Heart right ventricle (tissue), 16 donors: ENCODE data around the gene KRTAP5-1. TPM values are rescaled to one million over a fixed set of nuclear protein-coding genes. Genes with fewer than 3 reads are reported as not detected.

ENCODE experiments used
- ATAC-seq, 8 donors: fragments of 200-7000 bp; cut with Tn5 transposase; one replicate each; pipeline ENCODE4 v1.9.1; 2020; ENCODE audit warnings: mild to moderate bottlenecking in 8 of 8, moderate library complexity in 8 of 8, moderate number of reproducible peaks in 1 of 8
- DNase-seq, 2 donors: peaks; one replicate each; pipeline ENCODE4 v3.0.0-alpha.2; 2020
- H3K27ac ChIP-seq, 10 donors: fragments of 200-600 bp; sonication (generic) in 2 of 10; one replicate each; pipeline versions ENCODE4 v1.5.0 to v1.8.0; 2020 to 2022; ENCODE audit warnings: mild to moderate bottlenecking in 3 of 10
- H3K27me3 ChIP-seq, 7 donors: fragments of 200-600 bp; one replicate each; pipeline ENCODE4 v1.8.0; 2021 to 2022; ENCODE audit warnings: mild to moderate bottlenecking in 2 of 7
- H3K36me3 ChIP-seq, 9 donors: fragments of 200-600 bp; sonication (generic) in 1 of 9; one replicate each; pipeline versions ENCODE4 v1.5.0 to v1.8.0; 2020 to 2022; ENCODE audit warnings: mild to moderate bottlenecking in 2 of 9
- H3K4me1 ChIP-seq, 9 donors: fragments of 200-600 bp; sonication (generic) in 1 of 9; one replicate each; pipeline versions ENCODE4 v1.5.0 to v1.8.0; 2020 to 2022; ENCODE audit warnings: mild to moderate bottlenecking in 4 of 9
- H3K4me3 ChIP-seq, 10 donors: fragments of 200-600 bp; sonication (generic) in 2 of 10; one replicate each; pipeline versions ENCODE4 v1.5.0 to v1.8.0; 2020 to 2022; ENCODE audit warnings: mild to moderate bottlenecking in 7 of 10, moderate library complexity in 2 of 10
- H3K9me3 ChIP-seq, 11 donors: fragments of 200-600 bp in 10 of 11; sonication (generic) in 2 of 11; one replicate each; pipeline versions ENCODE4 v1.5.0 to v1.8.0; 2013 to 2022; ENCODE audit warnings: mild to moderate bottlenecking in 2 of 11, control low read depth in 1 of 11, moderate library complexity in 1 of 11
- WGBS, 2 donors: extraction: QIAGEN DNeasy Blood & Tissue Kit; methylation state at CpG; one replicate each; pipeline ENCODE4 v1.1.7; 2013; ENCODE audit warnings: inconsistent platforms in 1 of 2; 5-methylcytosine and 5-hydroxymethylcytosine counted together
- intact Hi-C, 10 donors: fragments of 100-400 bp; cut with DNase I; formaldehyde crosslinking; loops; one replicate each; pipeline versions ENCODE4 v1.11.1 to v1.14.2; 2022
- polyA plus RNA-seq, 2 donors: library from polyadenylated mRNA; stranded (reverse); fragments of 200-250 nt; gene quantifications; one replicate each; pipeline ENCODE4 v1.2.3, GENCODE V29; 2013
- total RNA-seq, 10 donors: library from RNA; stranded (reverse); fragmentation: NEBNext Ultra II Directional in 3 of 10; extraction: Animal tissue kit (Norgen Biotek cat#: 25700) in 3 of 10; gene quantifications; one replicate each; pipeline versions ENCODE4 v1.2.1 to v1.2.4, GENCODE V29; 2021 to 2023
- TF ChIP-seq, protein P1 (sequence below), 9 donors: fragments of 200-600 bp; sonication (generic) in 2 of 9; IDR thresholded peaks; one replicate each; pipeline versions ENCODE4 v1.5.0 to v1.8.0; 2021 to 2022; ENCODE audit warnings: antibody characterized with exemption in 9 of 9, mild to moderate bottlenecking in 5 of 9, moderate library complexity in 1 of 9
- donor health status: Arrhythmogenic right ventricular cardiomyopathy.
- donor health status: ischemic (EF 13 %, LVEDD 7.1; RV severe dilation, severe dysfunction).
- donor health status: healthy with polysubstance abuse.
- donor health status: DM: no; HTN: yes; CAD: no.
- donor health status: DM: no; HTN: no; CAD: no.
- donor health status: ischemic (EF 25% LVEDD 6.9; RV normal size, moderate dysfunction).
- donor health status: ischemic (EF 25% LVEDD 5.7; RV mildly dilated, moderate dysfunction).
- donor health status: healthy.
- donor health status: DM: yes; HTN: yes; CAD: no.
- donor health status: Ischemic cardiomyopathy.
- donor health status: ischemic (EF 35%, LVEDD 5.7; RV mildly dilated, moderate dysfunction).
- donor health status: nonischemic (EF 11% LVEDD 7.7; RV severe dilation, severe dysfunction).
- donor health status: DM: yes; HTN: yes; CAD: no.
- donor health status: PGD.
- donor health status: ischemic (EF 29% LVEDD 5.4; RV normal size, mild dysfunction).
- donor health status: nonischemic (EF 23%, LVEDD 6.1; RV moderate dilation, normal function).

KRTAP5-1 gene
- total and polyA plus RNA-seq, 12 donors: not detected

DNA sequence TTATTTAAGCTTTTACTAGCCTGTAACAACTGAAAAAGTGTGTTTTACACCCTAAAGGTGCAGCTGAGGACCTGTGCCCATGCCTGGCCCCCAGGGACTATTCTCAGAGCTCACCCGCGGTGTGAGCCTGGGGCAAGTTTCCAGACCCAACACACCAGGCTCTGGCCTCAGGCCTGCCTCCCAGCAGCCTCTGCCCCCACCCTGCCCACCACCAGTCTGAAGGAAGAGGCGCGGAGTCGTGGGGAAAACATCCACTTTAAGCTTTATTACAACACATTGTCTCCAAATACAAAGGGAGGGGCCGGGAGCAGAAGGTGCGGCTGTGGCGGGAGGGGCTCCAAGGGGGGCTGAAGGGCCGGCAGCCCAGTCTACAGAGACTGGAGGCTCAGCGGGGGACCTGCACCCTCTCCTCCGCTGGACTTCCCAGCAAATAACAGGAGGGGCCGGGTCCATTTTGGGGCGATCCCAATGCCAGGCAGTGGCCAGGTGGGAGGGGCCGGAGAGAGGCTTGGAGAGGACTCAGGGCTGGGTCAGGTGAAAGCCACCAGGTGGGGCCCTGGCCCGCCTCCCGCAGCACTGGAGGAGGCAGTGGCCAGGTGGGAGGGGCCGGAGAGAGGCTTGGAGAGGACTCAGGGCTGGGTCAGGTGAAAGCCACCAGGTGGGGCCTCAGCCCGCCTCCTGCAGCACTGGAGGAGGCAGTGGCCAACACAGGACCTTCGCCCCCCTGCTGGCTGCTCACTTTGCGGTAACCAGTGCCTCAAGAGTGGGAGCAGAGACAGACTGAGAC, 31.1 kb downstream of the KRTAP5-1 start:
- Histone ChIP-seq H3K4me1 (peaks cover 16 to 47% (median 28%) of the 10 kb centered on the region in 9 donors), H3K9me3 (no peaks in the 10 kb centered on the region), H3K27ac (no peak overlapping the region), H3K36me3 (peaks cover 0 to 28% (median 7%) of the 10 kb centered on the region in 9 donors), H3K27me3 (peaks cover 0 to 26% (median 0%) of the 10 kb centered on the region in 7 donors), H3K4me3 (no peak overlapping the region)
- 81% methylated on average over 20 of the region's 20 CpGs for WGBS, 2 donors
- no peak for DNase-seq
- ATAC-seq: no peak
- TF ChIP-seq, protein P1, sequence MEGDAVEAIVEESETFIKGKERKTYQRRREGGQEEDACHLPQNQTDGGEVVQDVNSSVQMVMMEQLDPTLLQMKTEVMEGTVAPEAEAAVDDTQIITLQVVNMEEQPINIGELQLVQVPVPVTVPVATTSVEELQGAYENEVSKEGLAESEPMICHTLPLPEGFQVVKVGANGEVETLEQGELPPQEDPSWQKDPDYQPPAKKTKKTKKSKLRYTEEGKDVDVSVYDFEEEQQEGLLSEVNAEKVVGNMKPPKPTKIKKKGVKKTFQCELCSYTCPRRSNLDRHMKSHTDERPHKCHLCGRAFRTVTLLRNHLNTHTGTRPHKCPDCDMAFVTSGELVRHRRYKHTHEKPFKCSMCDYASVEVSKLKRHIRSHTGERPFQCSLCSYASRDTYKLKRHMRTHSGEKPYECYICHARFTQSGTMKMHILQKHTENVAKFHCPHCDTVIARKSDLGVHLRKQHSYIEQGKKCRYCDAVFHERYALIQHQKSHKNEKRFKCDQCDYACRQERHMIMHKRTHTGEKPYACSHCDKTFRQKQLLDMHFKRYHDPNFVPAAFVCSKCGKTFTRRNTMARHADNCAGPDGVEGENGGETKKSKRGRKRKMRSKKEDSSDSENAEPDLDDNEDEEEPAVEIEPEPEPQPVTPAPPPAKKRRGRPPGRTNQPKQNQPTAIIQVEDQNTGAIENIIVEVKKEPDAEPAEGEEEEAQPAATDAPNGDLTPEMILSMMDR (IDR thresholded peaks at IDR 0.05): no peak
- intact Hi-C loops: no loop called here

DNA sequence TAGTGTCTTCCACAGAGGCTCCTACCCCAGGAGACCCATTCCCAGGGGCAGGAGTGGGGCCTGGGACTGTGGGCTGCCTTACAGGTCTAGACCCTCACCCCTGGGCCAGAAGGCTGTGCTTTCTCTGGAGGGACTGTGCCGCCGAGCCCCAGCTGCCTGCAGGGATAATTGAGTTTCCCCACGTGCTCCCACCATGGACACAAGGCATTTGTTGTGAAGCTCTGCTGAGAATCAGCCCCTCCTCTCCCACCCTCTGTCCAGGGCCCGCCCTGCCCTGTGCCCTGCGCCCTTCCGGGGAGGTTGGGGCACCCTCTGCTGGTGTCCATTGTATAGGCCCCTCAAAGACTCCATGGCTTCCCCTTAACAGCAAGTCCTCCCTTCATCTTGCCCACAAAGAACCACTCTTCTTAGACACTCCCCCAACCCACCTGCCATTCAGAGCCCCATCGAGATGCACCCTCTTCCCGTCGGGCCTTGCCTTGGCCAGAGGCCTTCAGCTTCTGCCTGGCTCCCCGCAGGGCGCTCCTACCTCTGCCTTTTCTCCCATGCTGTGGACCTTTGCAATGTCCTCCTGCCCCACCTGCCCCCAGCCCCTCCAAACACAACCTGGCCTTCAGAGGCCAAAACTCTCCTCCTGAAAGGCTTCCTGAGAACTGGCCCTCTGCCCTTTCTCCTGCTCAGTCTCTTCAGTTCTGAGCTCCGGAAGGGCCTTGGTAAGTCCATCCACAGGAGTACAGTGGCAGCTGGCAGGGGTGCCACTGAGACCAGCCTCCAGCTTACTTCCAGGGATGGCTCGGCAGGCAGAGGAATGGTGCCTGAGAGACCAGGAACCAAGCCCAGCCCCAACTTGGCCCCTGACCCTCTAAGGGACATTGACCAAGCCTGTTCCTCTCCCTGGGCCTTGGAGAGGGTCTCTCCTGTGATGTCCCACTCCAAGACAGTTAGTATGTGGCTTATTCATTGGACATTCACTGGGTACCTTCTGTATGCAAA, 35.4 kb downstream of the KRTAP5-1 start:
- Histone ChIP-seq H3K36me3 (no peaks in the 10 kb centered on the region), H3K27me3 (peaks cover 0 to 48% (median 30%) of the 10 kb centered on the region in 7 donors), H3K4me3 (no peak overlapping the region), H3K9me3 (no peaks in the 10 kb centered on the region), H3K27ac (peak overlapping the region in 8 of 10 donors; percentile 77 to 96 (median 82)), H3K4me1 (peaks cover 19 to 50% (median 33%) of the 10 kb centered on the region in 9 donors)
- peak in 2 of 8 donors; percentile 13 to 21 for ATAC-seq
- peak in 1 of 2 donors; percentile 16 for DNase-seq
- intact Hi-C loops: loop anchor here in 6 of 10 donors (5.0 to 10.0 kb wide), 2 partner anchors 75 to 78 kb away; partner anchors contain the start of genes KRTAP5-5 (in 6 of the 6) and KRTAP5-4 (in 5 of the 6)
- WGBS, 2 donors: 82 to 85% methylated on average over 13 of the region's 13 CpGs
- TF ChIP-seq, protein P1 (IDR thresholded peaks at IDR 0.05): peak in 5 of 9 donors; percentile 9 to 30 (median 17)

DNA sequence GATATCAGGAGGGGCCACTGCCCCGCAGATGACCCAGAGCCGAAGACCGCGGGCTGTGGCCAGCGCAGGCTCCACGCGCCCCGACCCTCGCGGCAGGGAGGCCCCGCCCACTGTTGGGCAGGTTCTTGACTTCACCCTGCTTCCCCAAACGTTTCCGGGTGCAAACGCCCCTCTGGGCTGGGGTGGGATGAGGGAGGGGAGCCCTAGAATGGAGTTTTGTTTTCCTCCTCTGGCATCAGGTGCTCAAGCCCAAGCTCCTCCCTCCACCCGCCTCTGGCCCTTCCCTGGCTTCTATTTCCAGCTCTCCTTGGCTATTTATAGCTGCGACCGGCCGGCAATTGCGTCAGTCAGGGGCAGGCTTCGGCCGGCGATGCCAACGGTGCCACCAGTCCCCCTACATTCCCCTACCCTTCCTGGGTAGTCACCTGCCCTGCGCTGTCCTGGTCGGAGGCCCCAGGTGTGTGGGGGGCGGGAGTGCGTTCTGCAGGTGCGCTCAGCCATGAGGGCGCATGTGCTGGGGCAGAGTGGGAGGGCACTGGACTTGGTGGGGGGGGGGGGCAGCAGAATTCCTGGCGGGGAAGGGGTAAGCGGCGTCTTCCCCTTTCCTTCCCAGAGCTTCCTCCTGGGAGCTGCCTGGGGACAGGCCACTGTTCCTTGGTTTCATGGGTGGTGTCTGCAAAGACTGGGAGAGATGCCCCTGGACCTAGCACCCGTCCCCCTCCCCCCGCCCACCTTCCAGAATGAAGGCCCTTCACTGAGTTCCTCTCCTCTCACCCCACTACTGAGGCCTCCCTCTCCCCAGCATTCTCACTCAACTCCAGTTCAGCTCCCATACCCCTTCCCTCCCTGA, 36.6 kb downstream of the KRTAP5-1 start:
- Histone ChIP-seq H3K27ac (peak overlapping the region; percentile 65 to 96 (median 82)), H3K9me3 (no peaks in the 10 kb centered on the region), H3K4me3 (peak overlapping the region in 8 of 10 donors; percentile 14 to 55 (median 52)), H3K4me1 (peaks cover 19 to 43% (median 30%) of the 10 kb centered on the region in 9 donors), H3K27me3 (peaks cover 0 to 53% (median 30%) of the 10 kb centered on the region in 7 donors), H3K36me3 (no peaks in the 10 kb centered on the region)
- DNase-seq: peak; percentile 72 to 87
- peak; percentile 71 to 89 (median 79) for ATAC-seq
- 9 to 11% methylated on average over 33 to 34 of the region's 34 CpGs for WGBS, 2 donors
- intact Hi-C loops: loop anchor here in 6 of 10 donors (5.0 to 10.0 kb wide), 2 partner anchors 76 to 79 kb away; partner anchors contain the start of genes KRTAP5-5 (in 6 of the 6) and KRTAP5-4 (in 5 of the 6)
- TF ChIP-seq, protein P1 (IDR thresholded peaks at IDR 0.05): no peak
